Osteocyte (in vitro differentiated cells): Measurements from ENCODE around the gene MAGEL2. TPM values are rescaled to one million over a fixed set of nuclear protein-coding genes. Genes with fewer than 3 reads are reported as not detected.

Experiments used
- DNase-seq: peaks from one replicate; pipeline ENCODE4 v3.0.0; 2021; ENCODE audit warnings: mixed read lengths; ENCODE audit not compliant: unreplicated experiment; ENCODE audit errors: extremely low spot score
- H3K27ac Mint-ChIP-seq: one replicate; pipeline ENCODE4 v1.8.0; 2021; ENCODE audit warnings: mild to moderate bottlenecking, mixed read lengths; ENCODE audit not compliant: unreplicated experiment
- H3K27me3 Mint-ChIP-seq: one replicate; pipeline ENCODE4 v1.8.0; 2021; ENCODE audit warnings: mixed read lengths; ENCODE audit not compliant: unreplicated experiment
- H3K36me3 Mint-ChIP-seq: one replicate; pipeline ENCODE4 v1.8.0; 2021; ENCODE audit warnings: mixed read lengths; ENCODE audit not compliant: unreplicated experiment
- H3K4me1 Mint-ChIP-seq: one replicate; pipeline ENCODE4 v1.8.0; 2021; ENCODE audit warnings: mixed read lengths; ENCODE audit not compliant: unreplicated experiment
- H3K4me3 Mint-ChIP-seq: one replicate; pipeline ENCODE4 v1.8.0; 2021; ENCODE audit warnings: mild to moderate bottlenecking, moderate library complexity, mixed read lengths; ENCODE audit not compliant: unreplicated experiment
- H3K9me3 Mint-ChIP-seq: one replicate; pipeline ENCODE4 v1.8.0; 2021; ENCODE audit warnings: mixed read lengths; ENCODE audit not compliant: unreplicated experiment
- CTCF ChIP-seq: fragments of 200-600 bp; sonication (generic); IDR thresholded peaks from 2 replicates; pipeline ENCODE4 v1.5.0; 2021; ENCODE audit warnings: antibody characterized with exemption, mild to moderate bottlenecking, moderate library complexity
- total RNA-seq: library from RNA; stranded (reverse); gene quantifications from 2 replicates; pipeline ENCODE4 v1.2.1, GENCODE V29; 2021

Gene MAGEL2
- total RNA-seq, 1 donor from 2014 or later, result 1.4 TPM

DNA sequence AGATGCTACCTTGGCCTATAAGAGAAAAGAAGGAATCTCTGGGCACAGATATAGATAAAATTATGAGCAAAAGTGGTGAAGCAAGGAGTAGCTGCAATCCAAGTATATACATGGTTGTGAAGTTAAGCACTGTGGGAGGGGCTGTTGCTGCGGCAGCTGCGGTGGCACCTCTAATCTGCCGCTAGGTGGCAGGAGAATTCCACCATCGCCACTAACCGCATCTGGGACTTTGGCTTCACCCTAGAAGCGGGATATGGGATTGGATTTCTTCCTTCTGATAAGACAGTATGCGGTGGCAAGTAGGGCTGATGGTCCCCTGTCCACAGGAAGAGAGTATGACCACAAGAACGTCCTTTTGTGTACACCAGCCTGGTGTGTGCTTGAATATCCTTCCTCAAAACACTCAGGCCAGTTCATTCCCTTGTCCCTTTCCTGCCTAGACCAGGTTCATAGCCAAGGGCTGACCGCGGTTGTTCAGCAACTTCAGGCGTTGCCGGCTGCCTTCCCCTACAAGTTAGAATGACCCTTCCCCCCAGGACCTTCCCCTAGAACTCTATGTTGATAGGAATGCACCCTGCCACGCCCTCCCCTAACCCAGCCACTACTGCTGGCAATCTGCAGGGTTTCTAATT, 5.1 kb downstream of the MAGEL2 start:
- Mint-ChIP-seq H3K4me3 (no peak overlapping the region), H3K4me1 (no peaks in the 10 kb centered on the region), H3K36me3 (no peaks in the 10 kb centered on the region), H3K27me3 (no peaks in the 10 kb centered on the region), H3K27ac (no peak overlapping the region), H3K9me3 (no peaks in the 10 kb centered on the region)
- no peak for DNase-seq
- peak; percentile 70 for TF ChIP-seq CTCF

GRCh38 chr15:23634181-23634580, 13.5 kb downstream of the MAGEL2 start:
- DNase-seq, result no peak
- H3K27ac Mint-ChIP-seq, result no peak overlapping the region
- H3K4me1 Mint-ChIP-seq, result no peaks in the 10 kb centered on the region
- H3K27me3 Mint-ChIP-seq, result no peaks in the 10 kb centered on the region
- no peaks in the 10 kb centered on the region for H3K36me3 Mint-ChIP-seq
- no peak overlapping the region for H3K4me3 Mint-ChIP-seq
- H3K9me3 Mint-ChIP-seq, result no peaks in the 10 kb centered on the region
- TF ChIP-seq CTCF, result no peak

GRCh38 chr15:23629234-23629805, 18.3 kb downstream of the MAGEL2 start:
- H3K4me3 Mint-ChIP-seq, result no peak overlapping the region

GRCh38 chr15:23628612-23629233, 18.9 kb downstream of the MAGEL2 start:
- no peak for TF ChIP-seq CTCF
- Mint-ChIP-seq H3K4me3 (no peak overlapping the region), H3K27ac (no peak overlapping the region), H3K9me3 (peaks cover 22% of the 10 kb centered on the region), H3K27me3 (no peaks in the 10 kb centered on the region), H3K4me1 (no peaks in the 10 kb centered on the region), H3K36me3 (no peaks in the 10 kb centered on the region)
- no peak for DNase-seq

More at GRCh38 chr15:23629234-23629805, 18.3 kb downstream of the MAGEL2 start:
- peak; percentile 44 for TF ChIP-seq CTCF
- Mint-ChIP-seq H3K4me1 (no peaks in the 10 kb centered on the region), H3K27ac (no peak overlapping the region), H3K9me3 (peaks cover 18% of the 10 kb centered on the region), H3K36me3 (no peaks in the 10 kb centered on the region), H3K27me3 (no peaks in the 10 kb centered on the region)
- DNase-seq, result no peak

DNA sequence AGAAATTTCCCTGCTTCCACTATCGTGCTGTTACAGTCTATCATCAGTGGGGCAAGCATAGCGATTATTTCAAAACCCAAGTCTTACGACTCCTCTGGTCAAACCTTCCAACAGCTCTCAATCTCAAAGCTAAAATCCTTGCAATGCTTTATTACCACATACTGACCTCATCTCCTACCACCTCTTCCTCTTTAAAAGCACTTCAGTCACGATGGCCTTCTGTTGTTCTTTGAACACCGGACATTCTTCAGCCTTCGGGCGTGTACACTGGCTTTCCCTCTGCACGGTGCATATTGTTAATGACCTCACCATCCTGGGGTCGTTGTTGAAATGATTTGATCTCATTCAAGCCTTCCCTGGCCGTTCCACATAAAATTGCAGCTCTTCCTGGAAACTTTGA, 31.1 kb downstream of the MAGEL2 start:
- no peaks in the 10 kb centered on the region for H3K36me3 Mint-ChIP-seq
- no peaks in the 10 kb centered on the region for H3K27me3 Mint-ChIP-seq
- no peak for TF ChIP-seq CTCF
- peaks cover 14% of the 10 kb centered on the region for H3K9me3 Mint-ChIP-seq
- DNase-seq, result no peak
- no peak overlapping the region for H3K27ac Mint-ChIP-seq
- H3K4me1 Mint-ChIP-seq, result no peaks in the 10 kb centered on the region
- no peak overlapping the region for H3K4me3 Mint-ChIP-seq
